Nephron (organoid): Measurements from ENCODE around the gene DPYD.

Experiments
- H3K27ac Mint-ChIP-seq, 3 experiments: 2 replicates each; pipeline ENCODE4 v1.8.0; 2020; ENCODE audit warnings: mixed read lengths in 3 of 3, mild to moderate bottlenecking in 2 of 3, moderate library complexity in 1 of 3
- H3K27me3 Mint-ChIP-seq: 2 replicates; pipeline ENCODE4 v1.8.0; 2021; ENCODE audit warnings: low read depth, mild to moderate bottlenecking, moderate library complexity, mixed read lengths
- H3K36me3 Mint-ChIP-seq: 2 replicates; pipeline ENCODE4 v1.8.0; 2020; ENCODE audit warnings: low read depth, mixed read lengths
- H3K4me1 Mint-ChIP-seq: 2 replicates; pipeline ENCODE4 v1.8.0; 2020; ENCODE audit warnings: mixed read lengths
- H3K4me3 Mint-ChIP-seq, 3 experiments: 2 replicates each; pipeline ENCODE4 v1.8.0; 2020; ENCODE audit warnings: mild to moderate bottlenecking in 3 of 3, mixed read lengths in 3 of 3, moderate library complexity in 2 of 3
- H3K9me3 Mint-ChIP-seq: 2 replicates; pipeline ENCODE4 v1.8.0; 2020; ENCODE audit warnings: mixed read lengths
- CTCF ChIP-seq, 3 experiments: fragments of 200-600 bp; sonication (generic); IDR thresholded peaks; one replicate each; pipeline ENCODE4 v1.5.0; 2021; ENCODE audit warnings: antibody characterized with exemption in 3 of 3; ENCODE audit not compliant: unreplicated experiment in 3 of 3

The DPYD gene

DNA sequence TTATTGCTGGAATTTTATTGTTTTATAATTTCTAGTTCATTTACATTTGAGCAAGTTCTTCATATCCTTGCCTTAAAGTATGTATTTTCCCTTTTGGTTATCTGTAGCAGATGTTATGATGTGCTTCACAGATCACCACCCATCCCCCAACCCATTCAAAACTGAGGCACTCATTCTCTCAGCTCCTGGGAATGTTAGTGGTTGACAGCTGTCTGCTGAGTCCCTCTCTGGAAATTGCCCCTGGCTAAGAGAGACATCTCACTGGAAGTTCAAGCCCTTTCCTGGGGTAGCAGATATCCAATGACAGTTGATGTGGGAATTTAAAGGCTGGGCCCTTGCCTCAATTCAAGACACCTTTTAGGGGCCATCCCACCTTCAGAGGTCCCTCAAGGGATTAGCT, 4.3 kb upstream of the DPYD start:
- TF ChIP-seq CTCF (IDR thresholded peaks at IDR 0.05; ENCODE audit: unreplicated experiment in 3 of 3), result no peak
- H3K36me3 Mint-ChIP-seq, result no peaks in the 10 kb centered on the region
- no peak overlapping the region for H3K27ac Mint-ChIP-seq
- no peak overlapping the region for H3K4me3 Mint-ChIP-seq
- H3K9me3 Mint-ChIP-seq, result no peaks in the 10 kb centered on the region
- H3K27me3 Mint-ChIP-seq, result peaks cover 4% of the 10 kb centered on the region
- peaks cover 5% of the 10 kb centered on the region for H3K4me1 Mint-ChIP-seq

GRCh38 chr1:97923811-97924210, 3.0 kb upstream of the DPYD start:
- TF ChIP-seq CTCF (IDR thresholded peaks at IDR 0.05; ENCODE audit: unreplicated experiment in 3 of 3), result no peak
- no peak overlapping the region for H3K27ac Mint-ChIP-seq
- H3K27me3 Mint-ChIP-seq, result peaks cover 16% of the 10 kb centered on the region
- no peaks in the 10 kb centered on the region for H3K9me3 Mint-ChIP-seq
- H3K36me3 Mint-ChIP-seq, result no peaks in the 10 kb centered on the region
- peaks cover 9% of the 10 kb centered on the region for H3K4me1 Mint-ChIP-seq
- no peak overlapping the region for H3K4me3 Mint-ChIP-seq

DNA sequence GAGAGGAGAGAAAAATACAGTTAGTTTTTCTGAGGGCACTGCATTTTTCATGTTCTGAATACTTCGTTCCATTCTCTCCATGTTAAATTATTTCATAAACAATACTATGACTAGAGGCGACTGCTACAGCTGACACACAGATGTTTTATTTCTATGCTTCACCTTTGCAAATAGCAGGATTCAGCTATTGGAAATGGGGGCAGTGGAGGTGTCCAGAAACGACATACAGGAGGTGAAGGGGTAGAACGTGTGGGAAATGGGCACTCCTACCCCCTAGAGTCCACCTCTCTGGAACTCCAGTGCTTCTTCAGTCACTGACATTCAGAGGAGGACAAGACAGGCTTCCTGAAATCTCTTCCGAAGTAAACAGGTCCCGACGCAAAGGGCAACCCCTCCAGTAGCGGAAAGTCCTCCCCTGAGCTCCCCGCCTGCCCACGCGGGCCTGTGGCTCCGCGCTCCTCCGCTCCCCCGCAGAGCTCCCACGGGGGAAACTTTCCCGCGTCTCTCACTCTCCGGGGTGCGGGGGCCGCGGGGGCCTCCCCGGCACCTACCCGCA, 480 bp downstream of the DPYD start:
- no peak for TF ChIP-seq CTCF (IDR thresholded peaks at IDR 0.05; ENCODE audit: unreplicated experiment in 3 of 3)
- Mint-ChIP-seq H3K27ac (peak overlapping the region; percentile 89 to 93 (median 92)), H3K4me3 (peak overlapping the region; percentile 89 to 95 (median 91)), H3K27me3 (peaks cover 22% of the 10 kb centered on the region), H3K36me3 (no peaks in the 10 kb centered on the region), H3K9me3 (no peaks in the 10 kb centered on the region), H3K4me1 (peaks cover 9% of the 10 kb centered on the region)

GRCh38 chr1:97919585-97920261, 1.1 kb downstream of the DPYD start:
- no peak for TF ChIP-seq CTCF (IDR thresholded peaks at IDR 0.05; ENCODE audit: unreplicated experiment in 3 of 3)
- Mint-ChIP-seq H3K9me3 (no peaks in the 10 kb centered on the region), H3K4me3 (peak overlapping the region; percentile 89 to 95 (median 91)), H3K36me3 (no peaks in the 10 kb centered on the region), H3K27me3 (peaks cover 22% of the 10 kb centered on the region), H3K4me1 (peaks cover 9% of the 10 kb centered on the region), H3K27ac (peak overlapping the region; percentile 73 to 93 (median 92))

DNA sequence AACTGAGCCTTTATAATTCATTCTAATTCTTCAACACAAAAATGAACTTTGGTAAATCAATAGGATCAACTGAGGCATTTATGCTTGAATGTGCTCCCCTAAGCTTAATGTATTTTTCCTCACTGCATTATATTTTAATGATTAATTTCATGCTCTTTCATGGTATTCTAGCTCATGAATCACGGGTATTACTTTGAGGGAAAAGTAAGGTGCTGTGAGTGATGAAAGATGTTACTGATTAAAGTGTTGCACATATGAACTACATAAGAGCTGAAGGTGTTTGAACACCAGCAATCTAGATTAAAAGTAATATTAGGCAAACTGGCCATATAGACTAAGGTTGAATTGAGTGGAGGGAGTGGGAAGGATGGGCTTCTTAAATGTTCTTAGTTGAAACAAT, 1.9 kb downstream of the DPYD start:
- Mint-ChIP-seq H3K9me3 (no peaks in the 10 kb centered on the region), H3K27ac (peak overlapping the region in 1 of 3 experiments; percentile 92), H3K4me3 (peak overlapping the region; percentile 89 to 95 (median 91)), H3K4me1 (peaks cover 9% of the 10 kb centered on the region), H3K27me3 (peaks cover 22% of the 10 kb centered on the region), H3K36me3 (no peaks in the 10 kb centered on the region)
- TF ChIP-seq CTCF (IDR thresholded peaks at IDR 0.05; ENCODE audit: unreplicated experiment in 3 of 3), result no peak
